22Rv1 (cell line): ENCODE data around the gene BMF.
A peak's percentile ranks its signal among the peaks of the same experiment; 100 is the strongest.
"Not testable (repeated sequence)": the region's sequence is repeated elsewhere in the genome, so short reads cannot be mapped to it uniquely, and the experiment has no call there.

Experiments
- H3K27ac ChIP-seq: fragments of 450-650 bp; 2 replicates; pipeline ENCODE4 v1.5.1; 2017
- ZFX ChIP-seq: fragments of 450-650 bp; IDR thresholded peaks from 2 replicates; pipeline ENCODE4 v1.6.1; 2017; ENCODE audit warnings: antibody characterized with exemption, borderline replicate concordance
- TF ChIP-seq, protein P1 (sequence below): fragments of 450-650 bp; IDR thresholded peaks from 2 replicates; pipeline ENCODE4 v1.5.1; 2017; ENCODE audit warnings: mild to moderate bottlenecking

BMF gene, protein sequence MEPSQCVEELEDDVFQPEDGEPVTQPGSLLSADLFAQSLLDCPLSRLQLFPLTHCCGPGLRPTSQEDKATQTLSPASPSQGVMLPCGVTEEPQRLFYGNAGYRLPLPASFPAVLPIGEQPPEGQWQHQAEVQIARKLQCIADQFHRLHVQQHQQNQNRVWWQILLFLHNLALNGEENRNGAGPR

DNA sequence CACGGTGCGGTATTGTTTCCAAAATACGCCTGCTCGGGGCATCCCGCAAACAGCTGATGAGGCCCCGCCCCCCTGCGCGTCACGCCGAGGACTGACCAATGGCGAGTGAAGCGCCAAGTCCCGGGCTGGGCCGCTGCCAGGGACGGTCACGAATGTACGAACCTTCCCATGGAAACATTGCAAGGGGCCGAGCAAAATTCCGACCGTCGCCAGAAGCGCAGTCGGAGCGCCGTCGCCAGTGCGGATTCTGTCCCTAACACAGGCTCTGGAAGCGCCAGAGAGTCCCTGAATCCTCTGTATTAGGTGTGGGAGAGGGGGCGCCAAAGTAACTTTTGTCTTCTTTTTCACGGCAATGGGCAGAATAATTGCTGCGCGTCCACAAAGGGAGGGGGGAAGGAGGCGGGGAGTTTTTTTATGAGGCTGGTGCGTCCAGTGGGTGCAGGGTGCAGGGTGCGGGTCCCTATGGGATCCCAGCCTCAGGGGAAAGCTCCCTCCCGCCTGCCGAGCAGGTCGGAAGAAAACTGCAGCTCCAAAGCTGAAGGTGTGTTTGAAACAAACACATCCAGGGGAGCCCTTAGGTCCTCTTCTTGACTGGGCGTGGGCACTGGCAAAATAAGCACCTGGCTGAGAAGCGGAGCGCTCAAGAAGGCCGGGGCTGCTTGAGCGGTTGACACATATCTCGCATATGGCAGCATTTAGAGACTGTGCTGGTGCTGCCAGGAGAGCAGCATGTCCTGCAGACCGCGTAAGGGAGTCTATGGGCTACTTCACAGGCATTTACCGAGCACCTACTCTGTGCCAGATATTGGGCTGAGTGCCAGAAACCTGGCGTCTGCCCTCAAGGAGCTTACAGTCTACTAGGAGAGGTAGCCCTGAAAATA lies at the start of gene BMF:
Gene BMF (minus strand): TSS at position 25 of the 881 bp plus-strand sequence. CDS start 2,793 bp downstream, outside the sequence.
- peak within 1 kb of the TSS; percentile 93 for H3K27ac ChIP-seq
- TF ChIP-seq, protein P1, sequence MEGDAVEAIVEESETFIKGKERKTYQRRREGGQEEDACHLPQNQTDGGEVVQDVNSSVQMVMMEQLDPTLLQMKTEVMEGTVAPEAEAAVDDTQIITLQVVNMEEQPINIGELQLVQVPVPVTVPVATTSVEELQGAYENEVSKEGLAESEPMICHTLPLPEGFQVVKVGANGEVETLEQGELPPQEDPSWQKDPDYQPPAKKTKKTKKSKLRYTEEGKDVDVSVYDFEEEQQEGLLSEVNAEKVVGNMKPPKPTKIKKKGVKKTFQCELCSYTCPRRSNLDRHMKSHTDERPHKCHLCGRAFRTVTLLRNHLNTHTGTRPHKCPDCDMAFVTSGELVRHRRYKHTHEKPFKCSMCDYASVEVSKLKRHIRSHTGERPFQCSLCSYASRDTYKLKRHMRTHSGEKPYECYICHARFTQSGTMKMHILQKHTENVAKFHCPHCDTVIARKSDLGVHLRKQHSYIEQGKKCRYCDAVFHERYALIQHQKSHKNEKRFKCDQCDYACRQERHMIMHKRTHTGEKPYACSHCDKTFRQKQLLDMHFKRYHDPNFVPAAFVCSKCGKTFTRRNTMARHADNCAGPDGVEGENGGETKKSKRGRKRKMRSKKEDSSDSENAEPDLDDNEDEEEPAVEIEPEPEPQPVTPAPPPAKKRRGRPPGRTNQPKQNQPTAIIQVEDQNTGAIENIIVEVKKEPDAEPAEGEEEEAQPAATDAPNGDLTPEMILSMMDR: peak; percentile 68
- no peak for TF ChIP-seq ZFX

DNA sequence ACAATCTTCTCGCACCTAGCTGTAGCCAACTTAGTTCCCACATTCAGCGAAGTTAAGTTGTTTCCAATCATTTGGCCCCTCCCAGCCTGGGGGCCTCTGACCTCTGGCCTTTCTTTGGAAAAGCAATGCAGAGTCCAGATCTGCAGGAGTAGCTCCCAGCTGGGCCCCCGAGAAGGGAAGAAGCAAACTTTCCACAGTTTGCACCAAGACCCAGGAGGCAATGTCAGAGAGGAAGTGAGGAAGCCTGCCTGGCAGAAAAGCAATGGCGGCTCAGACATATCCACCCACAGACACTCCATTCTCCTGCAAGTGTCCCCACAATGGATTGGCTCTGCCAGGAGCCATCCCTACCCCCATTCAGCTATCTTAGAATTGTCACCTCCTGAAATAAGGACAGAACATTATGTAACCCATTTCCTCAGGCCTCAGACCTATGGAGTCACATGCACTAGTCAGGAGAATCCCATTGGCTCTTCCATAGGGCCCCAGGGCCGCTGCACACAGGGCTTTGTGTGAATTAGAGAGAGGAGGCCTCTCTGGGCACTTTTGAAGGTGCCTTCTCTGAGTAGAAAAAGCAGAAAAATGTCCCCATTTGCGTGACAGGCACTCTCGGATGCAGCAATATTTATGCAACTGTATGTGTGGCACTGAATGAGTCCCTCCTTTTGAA lies 49.2 kb upstream of the BMF start:
- no peak for TF ChIP-seq ZFX
- TF ChIP-seq, protein P1: no peak
- no peak overlapping the region for H3K27ac ChIP-seq

DNA sequence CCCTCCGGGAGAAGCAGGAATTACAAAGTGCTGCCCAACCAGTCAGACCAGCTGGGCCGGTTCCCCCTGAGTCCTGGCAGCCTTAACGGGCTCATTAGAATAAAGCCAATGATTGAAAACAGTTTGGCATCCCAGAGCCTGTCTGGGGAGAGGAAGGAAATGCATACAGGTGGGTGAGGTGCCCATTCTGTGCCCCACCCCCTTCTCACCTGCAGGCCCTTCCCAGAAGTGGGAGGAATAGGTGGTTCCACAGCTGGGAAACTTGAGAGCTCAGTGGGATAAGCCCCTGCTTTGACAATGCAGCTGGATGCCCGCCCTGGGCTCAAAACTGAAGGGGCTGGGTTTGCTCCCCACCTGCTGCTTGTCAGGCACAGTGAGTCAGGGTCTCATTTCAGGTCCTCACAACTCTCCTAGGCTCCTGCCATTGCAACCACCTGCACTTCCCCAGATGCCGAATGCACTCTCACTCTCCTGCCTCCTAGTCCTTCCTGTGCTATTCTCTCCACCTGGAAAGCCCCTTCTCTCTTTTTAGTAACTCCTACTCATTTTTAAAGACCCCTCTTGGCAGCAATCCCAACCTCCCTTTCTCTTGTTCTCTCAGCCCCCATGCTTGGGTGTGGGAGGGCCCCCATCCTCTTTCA lies 46.7 kb upstream of the BMF start:
- no peak overlapping the region; the same call in 1 of the 2 replicates for H3K27ac ChIP-seq
- TF ChIP-seq ZFX: no peak
- TF ChIP-seq, protein P1: no peak

DNA sequence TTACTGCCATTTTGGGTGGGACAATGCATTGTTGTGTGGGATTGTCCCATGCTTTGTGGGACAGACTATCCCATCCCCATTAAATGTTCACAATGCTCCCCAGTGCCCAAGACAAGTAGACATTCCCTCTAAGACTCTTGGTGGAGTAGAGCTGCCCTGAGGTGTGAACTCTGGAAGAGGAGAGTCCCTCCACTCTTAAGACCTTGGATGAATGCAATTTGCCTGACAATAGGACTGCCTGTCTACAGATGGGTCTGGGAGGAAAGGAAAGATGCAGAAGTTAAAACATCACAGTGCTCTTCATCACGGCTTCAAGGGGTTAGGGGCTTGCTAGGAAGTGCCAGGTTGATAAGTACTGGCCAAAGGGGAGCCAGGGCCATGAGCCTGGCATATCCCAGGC lies 46.1 kb upstream of the BMF start:
- H3K27ac ChIP-seq: not testable (repeated sequence)

DNA sequence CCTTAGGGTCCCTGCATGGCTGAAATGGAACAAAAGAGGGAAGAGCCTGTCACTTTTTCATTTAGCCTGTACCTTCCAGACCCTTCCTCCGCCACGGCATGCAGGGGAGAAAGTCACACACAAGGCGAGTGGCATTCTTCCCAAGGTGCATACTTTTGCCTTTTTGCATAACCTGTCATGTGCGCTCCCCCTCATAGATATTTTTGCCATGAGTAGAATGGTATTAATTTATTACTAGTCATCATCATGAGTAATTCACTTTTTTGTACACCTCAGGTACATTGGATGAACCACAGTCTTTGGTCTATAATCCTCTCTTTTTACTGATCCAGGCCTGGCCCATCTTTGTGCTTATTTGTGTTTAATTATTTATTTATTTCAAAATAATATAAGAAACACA lies 43.3 kb upstream of the BMF start:
- H3K27ac ChIP-seq: no peak overlapping the region
- TF ChIP-seq, protein P1: no peak
- no peak for TF ChIP-seq ZFX

DNA sequence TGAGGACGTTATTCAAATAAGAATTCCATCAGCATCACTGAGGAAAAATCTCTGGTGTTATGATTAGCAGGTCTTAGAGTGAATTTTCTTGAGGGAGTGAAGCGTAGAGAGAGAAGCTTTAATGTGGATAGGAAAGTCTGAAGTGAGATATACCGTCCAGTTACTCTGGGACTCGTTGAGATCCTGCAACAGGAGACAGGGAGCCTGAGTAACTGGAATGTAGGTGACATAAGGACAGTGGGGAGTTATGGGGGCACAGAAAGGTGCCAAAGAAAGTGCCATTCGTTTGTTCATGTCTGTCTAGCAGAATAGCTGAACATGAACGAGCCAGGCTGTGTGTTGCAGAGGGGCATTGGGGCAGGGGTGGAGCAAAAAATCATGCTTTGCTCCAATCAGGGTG lies 42.8 kb upstream of the BMF start:
- no peak for TF ChIP-seq ZFX
- TF ChIP-seq, protein P1: no peak

DNA sequence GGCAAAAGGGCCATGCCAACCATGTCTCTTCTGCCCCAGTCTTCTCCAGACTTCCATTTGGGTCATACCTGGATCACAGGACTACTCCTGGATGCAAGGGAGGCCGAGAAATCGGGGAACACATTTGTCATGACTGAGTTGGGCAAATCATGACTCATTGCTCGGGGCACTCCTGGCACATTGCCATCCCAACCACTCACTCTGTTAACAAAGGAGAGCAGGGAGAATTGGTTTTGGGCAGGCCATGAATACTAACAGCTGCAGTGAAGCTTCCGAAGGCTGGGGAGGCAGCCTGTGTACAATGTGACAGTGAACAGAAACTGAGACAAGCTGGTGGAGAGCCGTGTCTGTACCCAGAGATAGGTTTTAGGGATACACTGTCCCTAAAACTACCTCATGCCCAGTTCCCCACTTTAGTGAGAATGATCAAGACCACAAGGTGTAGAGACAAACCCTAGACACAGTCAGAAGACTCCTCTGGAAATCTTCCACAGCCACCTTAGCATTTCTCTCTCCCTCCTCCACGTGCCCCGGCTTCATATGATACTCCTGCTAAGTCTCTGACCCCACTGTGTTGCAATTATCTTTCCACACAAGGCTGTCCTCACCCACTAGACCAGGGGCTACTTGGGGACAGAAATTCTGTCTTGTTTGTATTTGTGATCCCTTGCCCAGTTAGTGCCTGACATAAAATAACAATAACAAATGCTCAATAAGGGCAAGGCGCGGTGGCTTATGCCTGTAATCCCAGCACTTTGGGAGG lies 41.7 kb upstream of the BMF start:
- TF ChIP-seq ZFX: no peak
- TF ChIP-seq, protein P1: no peak
- no peak overlapping the region for H3K27ac ChIP-seq

More for the DNA sequence above, 42.8 kb upstream of the BMF start:
- no peak overlapping the region for H3K27ac ChIP-seq
